HepG2 (cell line): ENCODE results near the gene TEK. TPM values are rescaled to one million over a fixed set of nuclear protein-coding genes. Genes with fewer than 3 reads are reported as not detected.
"Not testable (repeated sequence)": the region's sequence is repeated elsewhere in the genome, so short reads cannot be mapped to it uniquely, and the experiment has no call there.

Source experiments
- ATAC-seq: fragments of 200-7000 bp; cut with Tn5 transposase; 3 replicates; pipeline ENCODE4 v1.9.1; 2020; ENCODE audit warnings: mild to moderate bottlenecking, moderate library complexity
- BruUV-seq: library from RNA; stranded (reverse); fragments of 400-500 nt; replicated peaks from 2 replicates; lab custom pipeline; 2021; lab: Mats Ljungman, UMichigan
- CTCF ChIA-PET: fragments of 300-600 bp; formaldehyde crosslinking; extraction: SDS; loops from one replicate; lab custom pipeline; 2021; ENCODE audit warnings: low total read pairs, inconsistent platforms, low intra/inter-chr PET ratio; lab: Yijun Ruan, JAX
- POLR2A ChIA-PET: fragments of 350-600 bp; sonication (Branson Sonifier 250); formaldehyde crosslinking; loops from one replicate; lab custom pipeline; 2020; ENCODE audit warnings: antibody characterized with exemption, inconsistent platforms; lab: Yijun Ruan, JAX
- DNase-seq: peaks from one replicate; pipeline ENCODE4 v3.0.0-alpha.2; 2015; ENCODE audit warnings: low spot score
- FAIRE-seq: peaks from 3 replicates; lab custom pipeline; 2011; peaks lifted over from hg19 to GRCh38; lab: Jason Lieb, UNC
- H2AFZ ChIP-seq: one replicate; pipeline ENCODE4 v1.6.1; 2011; ENCODE audit warnings: low read length, inconsistent platforms
- H3K27ac ChIP-seq: fragments of 300-600 bp; 3 replicates; pipeline ENCODE4 v1.8.0; 2011; ENCODE audit warnings: mixed run types, mild to moderate bottlenecking, mixed read lengths, low read length, inconsistent platforms; ENCODE audit not compliant: insufficient read depth; ENCODE audit errors: extremely low read length
- H3K27me3 ChIP-seq, 2 experiments: fragments of 200-600 bp in 1 of 2; 2 replicates in 1 of 2; 3 replicates in 1 of 2; pipeline versions ENCODE4 v1.6.0 to v1.8.0; 2011; ENCODE audit warnings: low read length in 2 of 2, mild to moderate bottlenecking in 2 of 2, moderate library complexity in 2 of 2, inconsistent platforms in 1 of 2; ENCODE audit not compliant: insufficient read depth in 2 of 2, control insufficient read depth in 1 of 2
- H3K36me3 ChIP-seq, 2 experiments: fragments of 200-600 bp in 1 of 2; replicated peaks in 1 of 2; 2 replicates in 1 of 2; 3 replicates in 1 of 2; pipeline versions ENCODE4 v1.5.1 to v1.8.0; 2011; ENCODE audit warnings: low read length in 2 of 2, inconsistent platforms in 1 of 2; ENCODE audit not compliant: insufficient read depth in 2 of 2, control insufficient read depth in 1 of 2
- H3K4me1 ChIP-seq: 2 replicates; pipeline ENCODE4 v1.5.1; 2012; ENCODE audit warnings: low read length, inconsistent platforms; ENCODE audit not compliant: insufficient read depth
- H3K4me2 ChIP-seq: 2 replicates; pipeline ENCODE4 v1.6.0; 2011; ENCODE audit warnings: low read depth, low read length, inconsistent platforms
- H3K4me3 ChIP-seq, 3 experiments: fragments of 200-600 bp in 1 of 3; sonication (generic), shearing (Covaris generic) in 1 of 3; replicated peaks in 1 of 3; 2 replicates each; pipeline ENCODE4 v1.5.1; 2011 to 2016; ENCODE audit warnings: low read length in 3 of 3, inconsistent platforms in 2 of 3, low read depth in 2 of 3, mild to moderate bottlenecking in 2 of 3, control low read depth in 1 of 3, mixed read lengths in 1 of 3; ENCODE audit not compliant: insufficient read depth in 1 of 3
- H3K79me2 ChIP-seq: one replicate; pipeline ENCODE4 v1.6.1; 2011; ENCODE audit warnings: low read length, inconsistent platforms; ENCODE audit not compliant: insufficient read depth
- H3K9ac ChIP-seq: 2 replicates; pipeline ENCODE4 v1.6.0; 2011; ENCODE audit warnings: mild to moderate bottlenecking, low read depth, low read length, inconsistent platforms; ENCODE audit not compliant: insufficient read depth
- H3K9me3 ChIP-seq: 2 replicates; pipeline ENCODE4 v1.5.1; 2012; ENCODE audit warnings: mild to moderate bottlenecking, low read length
- H4K20me1 ChIP-seq: 2 replicates; pipeline ENCODE4 v1.6.0; 2011; ENCODE audit warnings: inconsistent platforms, mild to moderate bottlenecking, low read length, moderate library complexity; ENCODE audit not compliant: insufficient read depth
- GABPA ChIP-seq, 2 experiments: IDR thresholded peaks; 2 replicates each; pipeline ENCODE4 v1.6.1; 2011 to 2016; ENCODE audit warnings: low read depth in 2 of 2, low read length in 1 of 2, missing biosample characterization in 1 of 2, missing genetic modification characterization in 1 of 2
- SCMH1 ChIP-seq: sonication (generic); formaldehyde crosslinking; IDR thresholded peaks from 2 replicates; pipeline ENCODE4 v1.9.0; 2021; ENCODE audit warnings: missing genetic modification reagents, mild to moderate bottlenecking, borderline replicate concordance
- ZNF24 ChIP-seq: fragments of 450-650 bp; IDR thresholded peaks from 2 replicates; pipeline ENCODE4 v1.6.1; 2017; ENCODE audit warnings: antibody characterized with exemption, mild to moderate bottlenecking
- ZNF605 ChIP-seq: sonication (generic); formaldehyde crosslinking; IDR thresholded peaks from 2 replicates; pipeline ENCODE4 v1.8.0; 2022; ENCODE audit warnings: mild to moderate bottlenecking, missing genetic modification reagents
- WGBS: methylation state at CpG from one replicate; pipeline ENCODE4 v1.1.6; 2017; ENCODE audit warnings: low lambda C conversion rate; 5-methylcytosine and 5-hydroxymethylcytosine counted together
- in situ Hi-C: cut with HindIII; loops from 2 replicates; pipeline ENCODE4 v1.10.0; 2017; ENCODE audit warnings: low pct_unique_long_range_greater_than_20kb; ENCODE audit not compliant: extremely low pct_ligation_motif_present
- intact Hi-C: fragments of 100-400 bp; cut with micrococcal nuclease; formaldehyde crosslinking; loops from one replicate; pipeline ENCODE4 v1.10.0; 2022; ENCODE audit not compliant: unreplicated experiment
- polyA plus RNA-seq, 8 experiments: library from polyadenylated mRNA; depleted of rRNA in 3 of 8; stranded (reverse) in 7 of 8; unstranded in 1 of 8; fragments of >200 nt; fragmentation: Illumina TruSeq in 4 of 8; extraction: Trizol in 4 of 8; gene quantifications; 2 replicates each; pipeline versions ENCODE4 v1.2.1 to v1.2.3, GENCODE V29; 2011 to 2016; ENCODE audit warnings: low read depth in 4 of 8, missing spikeins in 1 of 8, mixed read lengths in 1 of 8; ENCODE audit not compliant: insufficient read depth in 1 of 8
- total RNA-seq, 5 experiments: library from RNA; depleted of rRNA; stranded (reverse); fragments of >200 nt; fragmentation: Illumina TruSeq; extraction: Trizol; gene quantifications; 2 replicates each; pipeline ENCODE4 v1.2.3, GENCODE V29; 2016; ENCODE audit warnings: low read depth in 1 of 5
- TF ChIP-seq, protein P1 (sequence below): sonication (generic); formaldehyde crosslinking; conservative IDR thresholded peaks from 2 replicates; pipeline ENCODE4 v1.8.0; 2022; ENCODE audit warnings: low read depth, missing genetic modification reagents

The TEK gene
- total and polyA plus RNA-seq, 2 of the 13 experiments (the other 11 are each of a cell fraction or from before 2014, with no cell fraction given): not detected

DNA sequence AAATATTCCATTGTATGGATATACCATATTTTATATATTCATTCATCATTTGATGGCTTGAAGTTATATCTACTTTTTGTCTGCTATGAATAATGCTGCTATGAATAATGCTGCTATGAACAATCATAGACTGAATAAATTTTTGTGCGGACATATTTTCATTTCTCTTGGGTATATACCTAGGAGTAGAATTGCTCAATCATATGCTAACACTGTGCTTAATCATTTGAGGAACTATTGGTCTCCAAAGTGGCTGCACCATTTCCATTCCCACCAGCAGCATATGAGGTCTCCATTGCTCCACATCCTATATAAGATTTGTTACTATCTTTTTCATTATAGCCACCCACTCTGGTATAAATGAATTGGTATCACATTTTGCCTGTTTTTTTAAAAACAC is 18.3 kb upstream of the TEK start:
- H3K9ac ChIP-seq: no peak overlapping the region
- H3K79me2 ChIP-seq: no peaks in the 10 kb centered on the region
- no peak for ATAC-seq
- WGBS: 100% methylated on average over 1 of the region's 1 CpG
- TF ChIP-seq, protein P1, sequence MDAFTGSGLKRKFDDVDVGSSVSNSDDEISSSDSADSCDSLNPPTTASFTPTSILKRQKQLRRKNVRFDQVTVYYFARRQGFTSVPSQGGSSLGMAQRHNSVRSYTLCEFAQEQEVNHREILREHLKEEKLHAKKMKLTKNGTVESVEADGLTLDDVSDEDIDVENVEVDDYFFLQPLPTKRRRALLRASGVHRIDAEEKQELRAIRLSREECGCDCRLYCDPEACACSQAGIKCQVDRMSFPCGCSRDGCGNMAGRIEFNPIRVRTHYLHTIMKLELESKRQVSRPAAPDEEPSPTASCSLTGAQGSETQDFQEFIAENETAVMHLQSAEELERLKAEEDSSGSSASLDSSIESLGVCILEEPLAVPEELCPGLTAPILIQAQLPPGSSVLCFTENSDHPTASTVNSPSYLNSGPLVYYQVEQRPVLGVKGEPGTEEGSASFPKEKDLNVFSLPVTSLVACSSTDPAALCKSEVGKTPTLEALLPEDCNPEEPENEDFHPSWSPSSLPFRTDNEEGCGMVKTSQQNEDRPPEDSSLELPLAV: no peak
- no peak for TF ChIP-seq GABPA (IDR thresholded peaks at IDR 0.05; ENCODE audit: low read depth, low read length)
- TF ChIP-seq GABPA (CRISPR knock-in tag; IDR thresholded peaks at IDR 0.05; ENCODE audit: low read depth): no peak
- TF ChIP-seq SCMH1: no peak
- TF ChIP-seq ZNF24: no peak
- TF ChIP-seq ZNF605: no peak
- no TSS peak for BruUV-seq
- no peaks in the 10 kb centered on the region for H4K20me1 ChIP-seq
- no peak overlapping the region for H3K4me2 ChIP-seq
- no peaks in the 10 kb centered on the region for H3K27me3 ChIP-seq
- H2AFZ ChIP-seq: no peak overlapping the region
- H3K27ac ChIP-seq: no peak overlapping the region
- no peaks in the 10 kb centered on the region for H3K36me3 ChIP-seq
- intact Hi-C loops (no loop called here), in situ Hi-C loops (no loop called here)
- no peaks in the 10 kb centered on the region for H3K9me3 ChIP-seq
- ChIA-PET POLR2A (no interaction called here), CTCF (no interaction called here)
- FAIRE-seq: no peak
- no peak for DNase-seq
- no peaks in the 10 kb centered on the region for H3K4me1 ChIP-seq
- no peak overlapping the region for H3K4me3 ChIP-seq

DNA sequence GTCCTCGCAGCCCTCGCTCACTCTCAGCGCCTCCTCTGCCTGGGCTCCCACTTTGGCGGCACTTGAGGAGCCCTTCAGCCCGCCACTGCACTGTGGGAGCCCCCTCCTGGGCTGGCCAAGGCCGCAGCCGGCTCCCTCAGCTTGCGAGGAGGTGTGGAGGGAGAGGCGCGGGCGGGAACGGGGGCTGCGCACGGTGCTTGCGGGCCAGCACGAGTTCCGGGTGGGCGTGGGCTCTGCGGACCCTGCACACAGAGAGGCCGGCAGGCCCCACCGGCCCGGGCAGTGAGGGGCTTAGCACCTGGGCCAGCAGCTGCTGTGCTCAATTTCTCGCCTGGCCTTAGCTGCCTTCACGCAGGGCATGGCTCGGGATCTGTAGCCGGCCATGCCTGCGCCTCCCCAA is 16.5 kb upstream of the TEK start:
- not testable (repeated sequence) for BruUV-seq

DNA sequence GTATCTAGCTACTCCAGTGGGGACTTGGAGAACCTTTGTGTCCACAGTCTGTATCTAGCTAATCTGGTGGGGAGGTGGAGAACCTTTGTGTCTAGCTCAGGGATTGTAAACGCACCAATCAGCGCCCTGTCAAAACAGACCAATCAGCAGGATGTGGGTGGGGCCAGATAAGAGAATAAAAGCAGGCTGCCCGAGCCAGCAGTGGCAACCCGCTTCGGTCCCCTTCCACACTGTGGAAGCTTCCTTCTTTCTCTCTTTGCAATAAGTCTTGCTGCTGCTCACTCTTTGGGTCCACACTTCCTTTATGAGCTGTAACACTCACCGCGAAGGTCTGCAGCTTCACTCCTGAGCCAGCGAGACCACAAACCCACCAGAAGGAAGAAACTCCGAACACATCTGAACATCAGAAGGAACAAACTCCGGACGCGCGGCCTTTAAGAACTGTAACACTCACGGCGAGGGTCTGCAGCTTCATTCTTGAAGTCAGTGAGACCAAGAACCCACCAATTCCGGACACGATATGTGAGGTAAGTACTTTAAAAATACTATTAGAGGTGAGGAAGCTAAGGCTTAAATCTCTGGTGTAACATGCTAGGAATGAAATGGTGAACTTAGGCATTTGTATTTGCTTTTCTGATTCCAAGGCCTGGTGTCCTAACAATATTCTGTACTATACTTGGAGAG is 15.5 kb upstream of the TEK start:
- in situ Hi-C loops, H3K27me3 ChIP-seq, H3K9me3 ChIP-seq: not testable (repeated sequence)

More for the DNA sequence above, 16.5 kb upstream of the TEK start:
- in situ Hi-C loops, CTCF ChIA-PET, H2AFZ ChIP-seq, DNase-seq, H3K27ac ChIP-seq, H3K27me3 ChIP-seq, H3K9me3 ChIP-seq, H3K4me1 ChIP-seq, ATAC-seq, H3K4me2 ChIP-seq, FAIRE-seq, H3K4me3 ChIP-seq, H3K36me3 ChIP-seq, H3K9ac ChIP-seq, H3K79me2 ChIP-seq, intact Hi-C loops, POLR2A ChIA-PET, H4K20me1 ChIP-seq: not testable (repeated sequence)
- 49% methylated on average over 5 of the region's 27 CpGs for WGBS

More for the DNA sequence above, 15.5 kb upstream of the TEK start:
- H2AFZ ChIP-seq, H3K36me3 ChIP-seq, H3K4me3 ChIP-seq, FAIRE-seq, CTCF ChIA-PET, DNase-seq, H3K9ac ChIP-seq, H3K4me1 ChIP-seq, H3K79me2 ChIP-seq, H3K4me2 ChIP-seq, BruUV-seq, intact Hi-C loops, H3K27ac ChIP-seq, ATAC-seq, POLR2A ChIA-PET, H4K20me1 ChIP-seq: not testable (repeated sequence)
- 80% methylated on average over 15 of the region's 17 CpGs for WGBS
